ENCODE results near the gene ARHGAP1.

GRCh38 chr11:46641639-46642038, 58.8 kb downstream of the ARHGAP1 start:
- TF ChIP-seq YY1 (IDR thresholded peaks at IDR 0.05; ENCODE audit: insufficient read depth, insufficient read length): no peak
- no peak for TF ChIP-seq ZNF274 (IDR thresholded peaks at IDR 0.05; ENCODE audit: low read depth, low read length)
